Measurements from ENCODE around the gene DBP. TPM values are rescaled to one million over a fixed set of nuclear protein-coding genes. Genes with fewer than 3 reads are reported as not detected.

Gene DBP
- total and polyA plus RNA-seq, 2 of the 13 experiments (the other 11 are each of a cell fraction or from before 2014, with no cell fraction given), result 1.7 to 5.8 TPM

GRCh38 chr19:48588670-48589401 lies 48.3 kb downstream of the DBP start (continued):
- 0 out of 2 replicates have a peak, but pooled peaks have one; percentile 52 for TF ChIP-seq ZFP90 (CRISPR knock-in tag; IDR thresholded peaks at IDR 0.05; ENCODE audit: borderline replicate concordance)

GRCh38 chr19:48587387-48587786 lies 49.8 kb downstream of the DBP start:
- Histone ChIP-seq H3K4me1 (ENCODE audit: insufficient read depth, low read length) (peaks cover 11% of the 10 kb centered on the region), H3K4me2 (ENCODE audit: low read depth, low read length) (no peak overlapping the region), H3K4me3 (replicated peaks in 1 of 3; ENCODE audit: insufficient read depth in 1 of 3, low read depth in 2 of 3, low read length in 3 of 3) (no peak overlapping the region), H3K79me2 (ENCODE audit: insufficient read depth, low read length) (no peaks in the 10 kb centered on the region), H3K9me3 (ENCODE audit: low read length) (no peaks in the 10 kb centered on the region), H3K36me3 (replicated peaks in 1 of 2; ENCODE audit: control insufficient read depth in 1 of 2, insufficient read depth in 2 of 2, low read length in 2 of 2) (no peaks in the 10 kb centered on the region), H2AFZ (ENCODE audit: low read length) (no peak overlapping the region), H3K9ac (ENCODE audit: insufficient read depth, low read depth, low read length) (no peak overlapping the region), H3K27me3 (ENCODE audit: control insufficient read depth in 1 of 2, insufficient read depth in 2 of 2, low read length in 2 of 2) (peaks cover 1 to 3% of the 10 kb centered on the region in 2 experiments; a peak in 2 of 5 replicates), H4K20me1 (ENCODE audit: insufficient read depth, low read length) (no peaks in the 10 kb centered on the region), H3K27ac (ENCODE audit: extremely low read length, insufficient read depth, low read length) (no peak overlapping the region)
- ATAC-seq (no peak), DNase-seq (ENCODE audit: low spot score) (no peak), FAIRE-seq (no peak)
- TF ChIP-seq ZKSCAN1 (IDR thresholded peaks at IDR 0.05; ENCODE audit: low read length), result peak; percentile 58; the same call in 1 of the 2 replicates
- TF ChIP-seq PHB2 (IDR thresholded peaks at IDR 0.05; ENCODE audit: partially characterized antibody), result no peak
- no TSS peak for BruUV-seq (replicated peaks)
- POLR2A ChIA-PET, result no interaction called here
- CTCF ChIA-PET (ENCODE audit: low intra/inter-chr PET ratio, low total read pairs), result no interaction called here
- intact Hi-C loops (cut with micrococcal nuclease; ENCODE audit: unreplicated experiment), result loop anchor here (10.0 kb wide), 1 partner anchor 273 kb away; no protein-coding TSS in a partner anchor
- in situ Hi-C loops (cut with HindIII; ENCODE audit: extremely low pct_ligation_motif_present, low pct_unique_long_range_greater_than_20kb), result loop anchor here (5.0 to 10.0 kb wide), 2 partner anchors 85 to 273 kb away; no protein-coding TSS in a partner anchor
- WGBS (ENCODE audit: low lambda C conversion rate), result 41% methylated on average over 2 of the region's 3 CpGs

DNA sequence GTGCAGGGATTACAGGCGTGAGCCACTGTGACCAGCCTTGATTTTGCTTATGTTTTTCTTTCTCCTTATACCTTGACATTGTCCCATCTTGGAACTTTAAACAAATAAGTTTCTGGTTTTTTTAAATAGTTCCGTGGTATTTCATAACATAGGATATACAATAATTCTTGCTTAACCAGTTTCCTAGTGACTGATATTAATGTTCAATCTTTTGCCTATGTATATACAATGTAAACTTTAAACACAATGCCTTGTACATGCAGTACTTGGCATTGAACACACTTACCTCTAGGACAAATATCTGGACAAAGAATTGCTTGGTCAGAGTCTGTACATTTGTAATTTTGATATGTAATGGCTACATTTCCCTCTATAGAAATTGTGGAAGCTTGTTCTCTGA lies 55.0 kb downstream of the DBP start:
- Histone ChIP-seq H2AFZ (ENCODE audit: low read length) (no peak overlapping the region), H3K4me1 (ENCODE audit: insufficient read depth, low read length) (peaks cover 11% of the 10 kb centered on the region), H4K20me1 (ENCODE audit: insufficient read depth, low read length) (no peaks in the 10 kb centered on the region), H3K79me2 (ENCODE audit: insufficient read depth, low read length) (no peaks in the 10 kb centered on the region), H3K9me3 (ENCODE audit: low read length) (no peaks in the 10 kb centered on the region), H3K27ac (ENCODE audit: extremely low read length, insufficient read depth, low read length) (no peak overlapping the region), H3K27me3 (ENCODE audit: control insufficient read depth in 1 of 2, insufficient read depth in 2 of 2, low read length in 2 of 2) (no peaks in the 10 kb centered on the region; a peak in 1 of 5 replicates), H3K9ac (ENCODE audit: insufficient read depth, low read depth, low read length) (no peak overlapping the region), H3K4me3 (replicated peaks in 1 of 3; ENCODE audit: insufficient read depth in 1 of 3, low read depth in 2 of 3, low read length in 3 of 3) (no peak overlapping the region), H3K36me3 (replicated peaks in 1 of 2; ENCODE audit: control insufficient read depth in 1 of 2, insufficient read depth in 2 of 2, low read length in 2 of 2) (no peaks in the 10 kb centered on the region), H3K4me2 (ENCODE audit: low read depth, low read length) (no peak overlapping the region)
- 28% methylated on average over 2 of the region's 2 CpGs for WGBS (ENCODE audit: low lambda C conversion rate)
- in situ Hi-C loops (cut with HindIII; ENCODE audit: extremely low pct_ligation_motif_present, low pct_unique_long_range_greater_than_20kb), result loop anchor here (10.0 kb wide), 1 partner anchor 267 kb away; no protein-coding TSS in a partner anchor
- no TSS peak for BruUV-seq (replicated peaks)
- intact Hi-C loops (cut with micrococcal nuclease; ENCODE audit: unreplicated experiment), result loop anchor here (10.0 kb wide), 1 partner anchor 267 kb away; no protein-coding TSS in a partner anchor
- ChIA-PET CTCF (ENCODE audit: low intra/inter-chr PET ratio, low total read pairs) (interaction anchor here (3.4 kb wide), 1 partner anchor 75 kb away, joined by 61 read pairs; no protein-coding TSS in a partner anchor), POLR2A (no interaction called here)
- no peak for FAIRE-seq
- no peak for ATAC-seq
- no peak for DNase-seq (ENCODE audit: low spot score)
- TF ChIP-seq ZNF33B (CRISPR knock-in tag; IDR thresholded peaks at IDR 0.05), result no peak
- no peak for TF ChIP-seq ZNF691 (CRISPR knock-in tag; IDR thresholded peaks at IDR 0.05; ENCODE audit: borderline replicate concordance, low read depth)
- no peak for TF ChIP-seq POGK (CRISPR knock-in tag; conservative IDR thresholded peaks at IDR 0.05)
- TF ChIP-seq, protein P1, sequence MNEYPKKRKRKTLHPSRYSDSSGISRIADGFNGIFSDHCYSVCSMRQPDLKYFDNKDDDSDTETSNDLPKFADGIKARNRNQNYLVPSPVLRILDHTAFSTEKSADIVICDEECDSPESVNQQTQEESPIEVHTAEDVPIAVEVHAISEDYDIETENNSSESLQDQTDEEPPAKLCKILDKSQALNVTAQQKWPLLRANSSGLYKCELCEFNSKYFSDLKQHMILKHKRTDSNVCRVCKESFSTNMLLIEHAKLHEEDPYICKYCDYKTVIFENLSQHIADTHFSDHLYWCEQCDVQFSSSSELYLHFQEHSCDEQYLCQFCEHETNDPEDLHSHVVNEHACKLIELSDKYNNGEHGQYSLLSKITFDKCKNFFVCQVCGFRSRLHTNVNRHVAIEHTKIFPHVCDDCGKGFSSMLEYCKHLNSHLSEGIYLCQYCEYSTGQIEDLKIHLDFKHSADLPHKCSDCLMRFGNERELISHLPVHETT (CRISPR knock-in tag; conservative IDR thresholded peaks at IDR 0.05), result no peak
- no peak for TF ChIP-seq ZNF10 (CRISPR knock-in tag; IDR thresholded peaks at IDR 0.05; ENCODE audit: borderline replicate concordance, low read depth)
- TF ChIP-seq NFRKB (IDR thresholded peaks at IDR 0.05), result no peak
- no peak for TF ChIP-seq NFIC (IDR thresholded peaks at IDR 0.05; ENCODE audit: low read length)

Measured in HepG2 (cell line).